HG03175 (cell line): Measurements from ENCODE around the gene GATA2.

ENCODE experiments used
- ATAC-seq: cut with Tn5 transposase; IDR thresholded peaks from one replicate; pipeline ENCODE4 v1.9.1; 2021; ENCODE audit warnings: mild to moderate bottlenecking, moderate library complexity; ENCODE audit not compliant: unreplicated experiment

The GATA2 gene

DNA sequence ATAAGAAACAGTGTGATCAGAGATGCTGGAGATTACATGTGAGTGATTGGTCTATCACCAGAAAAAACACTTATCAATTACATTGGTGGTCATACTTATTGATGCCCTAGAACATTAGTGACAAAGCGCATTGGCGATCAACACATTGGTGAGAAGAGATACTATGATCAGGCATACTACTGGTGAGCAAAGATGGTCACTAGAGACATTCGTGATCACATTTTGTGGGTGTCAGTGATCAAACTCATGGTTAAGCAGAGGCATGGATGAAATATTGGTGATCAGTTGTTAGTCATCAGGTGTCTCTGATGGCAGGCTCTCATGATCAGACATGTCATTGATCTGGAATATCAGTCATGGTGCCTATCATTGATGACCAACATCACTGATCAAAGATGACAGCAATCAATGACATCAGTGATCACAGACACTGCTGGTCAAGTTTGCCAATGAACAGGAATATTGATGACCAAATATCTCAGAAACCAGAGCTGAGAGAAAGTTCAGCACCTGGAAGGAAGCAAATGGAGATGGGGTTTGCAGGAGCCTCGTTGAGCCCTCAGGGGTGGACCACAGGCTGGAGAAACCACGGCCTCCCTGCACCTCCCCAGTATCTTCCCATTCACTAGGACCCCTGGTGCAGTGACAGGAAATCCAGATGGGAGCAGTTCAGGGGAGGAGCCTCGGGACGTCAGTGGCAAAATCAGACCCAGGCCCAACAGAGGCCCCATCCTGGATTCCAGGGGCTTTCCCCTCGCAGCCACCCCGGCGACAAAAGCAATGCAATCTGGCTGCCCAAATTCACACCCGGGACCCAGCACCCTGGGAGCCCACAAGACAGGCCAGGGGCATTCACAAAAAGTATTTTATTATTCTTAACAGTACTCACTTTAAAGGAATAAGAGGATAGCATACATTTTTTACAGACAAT lies 14.2 kb downstream of the GATA2 start:
- ATAC-seq = no peak

GRCh38 chr3:128476659-128477058 lies 16.3 kb downstream of the GATA2 start:
- ATAC-seq = no peak

DNA sequence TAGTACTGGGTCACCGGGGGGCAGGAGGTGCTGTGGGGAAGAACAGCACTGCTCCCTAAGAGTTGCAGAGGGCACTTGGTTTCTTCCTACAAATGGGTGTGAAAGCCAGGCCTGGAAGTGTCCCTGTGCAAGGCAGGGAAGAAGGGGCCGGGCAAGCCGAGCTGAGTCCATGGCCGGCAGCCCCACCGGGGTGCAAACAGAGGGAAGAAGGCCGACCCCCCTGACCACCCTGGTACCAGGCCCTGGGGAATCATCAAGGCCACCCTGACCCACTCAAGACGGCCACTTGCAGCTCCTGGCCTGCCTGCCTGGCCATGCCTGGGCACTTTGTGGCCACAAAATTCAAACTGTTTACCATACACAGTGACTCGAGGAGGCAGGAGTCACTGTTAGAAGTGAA lies 17.6 kb downstream of the GATA2 start:
- ATAC-seq = no peak

DNA sequence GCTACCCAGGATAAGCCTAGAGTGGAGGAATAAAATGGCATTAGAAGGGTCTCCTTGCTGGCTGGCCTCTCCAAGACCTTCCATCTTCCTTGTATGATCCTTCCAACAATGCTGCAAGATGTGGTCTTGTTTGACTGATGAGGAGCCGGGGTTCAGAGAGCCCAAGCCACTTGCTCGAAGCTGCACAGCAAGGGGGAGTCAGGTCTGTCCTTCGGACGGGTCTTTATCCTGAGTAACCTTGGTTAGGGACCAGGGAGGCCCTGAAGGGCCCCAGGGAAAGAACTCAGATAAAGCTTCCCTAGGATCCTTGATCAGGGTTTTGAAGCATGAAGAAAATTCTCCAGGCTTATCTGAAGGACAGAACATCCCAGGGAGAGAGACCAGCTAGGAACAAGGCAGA lies 19.3 kb downstream of the GATA2 start:
- no peak for ATAC-seq

GRCh38 chr3:128473180-128473519 lies 19.9 kb downstream of the GATA2 start:
- no peak for ATAC-seq

GRCh38 chr3:128472449-128473179 lies 20.4 kb downstream of the GATA2 start:
- ATAC-seq = no peak

- ATAC-seq = no peak
Measured at GRCh38 chr3:128471720-128472119, 21.3 kb downstream of the GATA2 start.

DNA sequence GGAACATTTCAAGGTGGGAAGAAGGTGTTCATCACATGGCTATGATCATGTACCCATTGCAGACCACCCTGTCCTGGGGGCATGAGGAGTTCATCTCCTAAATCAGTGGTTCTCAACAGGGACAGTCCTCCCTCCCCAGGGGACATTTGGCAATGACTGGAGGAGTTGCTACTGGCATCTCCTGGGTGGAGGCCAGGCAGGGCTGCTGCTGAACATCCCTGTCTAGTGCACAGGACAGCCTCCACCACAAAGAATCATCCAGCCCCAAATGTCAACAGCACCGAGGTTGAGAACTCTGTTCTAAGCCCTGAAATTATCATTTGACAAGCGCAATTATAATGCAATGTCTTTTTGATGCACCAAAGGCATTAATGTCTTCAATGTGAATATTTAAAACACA lies 21.9 kb downstream of the GATA2 start:
- ATAC-seq = no peak

DNA sequence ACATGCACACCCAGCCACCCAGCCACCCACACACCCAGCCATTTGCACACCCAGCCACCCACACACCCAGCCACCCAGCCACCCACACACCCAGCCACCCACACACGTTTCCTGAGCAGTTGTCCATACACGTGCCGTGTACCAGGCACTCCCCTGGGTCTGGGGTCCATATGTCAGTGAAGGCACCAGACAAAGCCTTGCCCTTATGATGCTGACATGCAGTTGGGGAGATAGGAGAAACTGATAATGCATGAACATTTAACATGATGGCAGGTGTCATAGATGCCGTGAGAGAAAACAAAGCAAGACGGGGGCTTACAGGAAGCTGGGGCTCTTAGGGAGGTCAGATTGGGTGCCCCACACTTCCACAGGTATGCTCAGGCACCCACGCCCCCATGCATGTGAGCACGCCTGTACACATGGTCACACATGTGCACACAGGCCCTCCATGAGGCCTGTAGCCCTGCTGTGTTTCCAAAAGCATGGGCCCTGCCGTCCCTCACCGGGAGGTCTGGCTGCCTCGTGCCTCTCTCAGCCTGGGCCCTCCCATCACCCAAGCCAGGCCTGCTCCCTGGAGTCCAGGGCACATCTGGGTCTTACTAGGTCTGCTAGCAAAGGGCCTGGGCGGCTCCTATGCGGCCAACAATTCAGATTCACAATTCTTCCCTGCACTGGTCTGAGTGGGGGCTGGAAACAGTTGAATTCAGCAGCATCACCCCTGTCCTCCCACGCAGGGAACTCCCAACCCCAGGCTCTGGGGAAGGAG lies 22.7 kb downstream of the GATA2 start:
- no peak for ATAC-seq

DNA sequence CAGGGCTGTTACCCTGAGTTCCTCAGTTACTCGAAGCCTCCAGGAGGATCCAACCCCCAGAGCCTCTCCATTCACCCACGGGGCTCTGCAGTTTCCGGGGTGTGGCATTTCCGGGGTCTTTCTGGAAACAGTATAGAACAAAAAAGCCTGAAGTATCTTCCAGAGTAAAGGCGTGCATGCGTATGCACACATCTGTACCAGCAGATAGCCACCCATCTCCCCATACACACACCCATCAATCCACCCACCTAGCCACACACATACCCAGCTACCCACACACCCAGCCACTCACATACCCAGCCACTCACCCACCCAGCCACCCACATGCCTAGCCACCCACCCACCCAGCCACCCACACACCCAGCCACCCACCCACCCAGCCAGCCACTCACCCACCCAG lies 23.4 kb downstream of the GATA2 start:
- no peak for ATAC-seq

DNA sequence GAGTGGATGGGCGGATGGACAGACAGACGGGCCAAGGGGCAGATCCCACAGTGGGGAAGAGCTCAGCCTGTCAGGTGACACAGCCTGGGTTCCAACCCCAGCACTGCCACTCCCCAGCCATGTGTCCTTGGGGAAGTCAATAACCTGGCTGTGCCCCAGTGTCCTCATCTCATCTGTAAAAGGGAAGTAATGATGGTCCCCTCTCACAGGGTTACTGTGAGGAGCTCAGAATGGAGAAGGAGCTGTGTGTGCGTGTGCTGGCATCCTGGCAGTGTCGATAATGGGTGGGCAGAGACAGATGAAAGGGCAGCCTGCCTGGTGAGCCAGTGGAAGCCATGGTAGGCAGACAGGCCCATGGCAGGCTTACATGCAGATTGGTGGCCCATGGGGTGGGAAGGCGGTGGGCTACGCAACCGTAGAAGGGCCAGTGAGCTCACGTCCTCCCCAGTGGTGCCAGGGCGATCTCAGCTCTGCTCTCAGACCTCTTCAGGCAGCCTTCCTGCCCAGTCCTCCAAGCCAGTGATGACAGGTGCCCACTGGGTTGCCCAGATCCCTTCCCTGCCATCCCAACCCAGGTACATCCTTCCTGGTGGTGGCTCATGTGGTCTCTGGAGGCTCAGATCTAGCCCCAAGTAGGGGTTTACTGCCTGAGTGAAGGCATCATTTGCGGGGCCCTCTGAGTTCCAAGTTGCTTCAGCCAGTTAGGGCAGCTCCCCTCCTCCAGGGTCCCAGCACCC lies 24.0 kb downstream of the GATA2 start:
- ATAC-seq = no peak

DNA sequence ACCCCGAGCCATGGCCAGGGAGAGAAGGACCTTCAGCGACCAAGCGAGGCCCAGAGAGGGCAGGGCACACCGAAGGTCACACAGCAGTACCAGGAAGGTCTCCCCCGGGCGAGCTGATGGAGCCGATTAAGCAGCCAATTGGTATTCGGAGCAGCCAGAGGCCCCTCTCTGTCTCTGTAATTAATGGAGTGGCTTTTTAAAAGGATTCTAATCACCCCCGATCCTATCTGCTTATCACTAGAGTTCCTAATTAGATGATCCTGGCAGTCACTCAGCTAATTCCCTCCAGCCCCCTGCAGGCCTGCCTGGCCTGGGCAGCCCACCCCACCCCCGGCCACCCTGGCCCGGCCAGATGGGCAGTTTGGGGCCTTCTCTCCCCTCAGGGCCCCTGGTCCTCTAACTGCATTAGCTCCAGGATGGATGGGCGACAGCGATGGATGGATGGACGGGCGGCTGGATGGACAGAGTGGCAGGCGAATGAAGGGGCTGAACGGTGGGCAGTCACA lies 24.7 kb downstream of the GATA2 start:
- ATAC-seq = no peak

DNA sequence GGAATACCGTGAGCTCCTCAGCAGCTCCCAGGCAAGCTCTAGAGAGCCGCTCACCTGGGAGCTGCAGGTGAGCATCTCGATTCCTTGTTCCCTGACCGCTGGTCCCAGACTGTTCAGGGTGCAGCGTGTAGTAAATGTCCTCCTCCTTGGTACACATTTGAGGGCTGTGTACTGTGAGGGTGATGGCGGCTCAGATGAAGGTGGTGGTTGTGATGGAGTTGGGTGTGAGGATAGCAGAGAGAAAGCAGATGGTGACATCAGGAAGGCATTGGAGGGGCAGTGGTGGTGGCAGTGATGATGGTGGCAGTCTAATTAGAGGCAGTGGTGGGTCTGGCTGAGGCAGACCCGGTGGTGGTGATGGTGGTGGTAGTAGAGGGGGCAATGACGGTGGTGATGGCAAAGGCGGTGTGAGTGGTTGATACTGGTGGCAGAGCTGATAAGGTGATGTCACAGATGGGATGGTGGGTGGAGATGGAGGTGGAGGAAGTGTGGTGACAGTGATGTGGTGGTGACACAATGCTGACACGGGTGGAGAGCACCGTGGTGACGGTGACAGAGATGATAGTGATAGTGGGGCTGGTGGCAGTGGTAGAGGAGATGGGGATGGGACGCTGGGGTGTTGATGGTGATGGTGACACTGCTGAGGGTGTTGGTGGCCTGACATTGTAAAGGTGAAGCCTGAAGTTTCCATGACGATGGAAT lies 26.0 kb downstream of the GATA2 start, which contains the start of gene DNAJB8:
Gene DNAJB8, minus strand, starts transcription at position 51 of the 702 bp plus-strand sequence. CDS start 3,645 bp downstream, outside the sequence.
- ATAC-seq = no peak

GRCh38 chr3:128464702-128465101 lies 28.3 kb downstream of the GATA2 start:
- ATAC-seq = no peak

DNA sequence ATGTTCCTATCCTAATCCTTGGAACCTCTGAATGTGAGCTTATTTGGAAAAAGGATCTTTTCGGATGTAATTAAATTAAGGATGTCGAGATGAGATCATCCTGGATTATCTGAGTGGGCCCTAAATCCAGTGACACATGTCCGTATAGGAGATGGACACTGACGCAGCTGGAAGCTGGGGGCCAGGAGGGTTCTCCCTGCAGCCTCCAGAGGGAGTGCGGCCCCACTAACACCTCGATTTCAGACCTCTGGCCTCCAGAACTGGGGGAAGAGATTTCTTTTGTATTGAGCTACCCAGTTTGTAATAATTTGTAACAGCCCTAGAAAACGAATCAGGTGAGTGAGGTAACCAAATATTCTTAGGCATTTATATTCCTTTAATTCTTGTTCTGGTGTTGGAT lies 28.8 kb downstream of the GATA2 start:
- no peak for ATAC-seq

- ATAC-seq = no peak
Measured at GRCh38 chr3:128463771-128464170, 29.2 kb downstream of the GATA2 start.

GRCh38 chr3:128463354-128463753 lies 29.6 kb downstream of the GATA2 start:
- no peak for ATAC-seq

- ATAC-seq = no peak
Measured at GRCh38 chr3:128462931-128463330, 30.1 kb downstream of the GATA2 start.

DNA sequence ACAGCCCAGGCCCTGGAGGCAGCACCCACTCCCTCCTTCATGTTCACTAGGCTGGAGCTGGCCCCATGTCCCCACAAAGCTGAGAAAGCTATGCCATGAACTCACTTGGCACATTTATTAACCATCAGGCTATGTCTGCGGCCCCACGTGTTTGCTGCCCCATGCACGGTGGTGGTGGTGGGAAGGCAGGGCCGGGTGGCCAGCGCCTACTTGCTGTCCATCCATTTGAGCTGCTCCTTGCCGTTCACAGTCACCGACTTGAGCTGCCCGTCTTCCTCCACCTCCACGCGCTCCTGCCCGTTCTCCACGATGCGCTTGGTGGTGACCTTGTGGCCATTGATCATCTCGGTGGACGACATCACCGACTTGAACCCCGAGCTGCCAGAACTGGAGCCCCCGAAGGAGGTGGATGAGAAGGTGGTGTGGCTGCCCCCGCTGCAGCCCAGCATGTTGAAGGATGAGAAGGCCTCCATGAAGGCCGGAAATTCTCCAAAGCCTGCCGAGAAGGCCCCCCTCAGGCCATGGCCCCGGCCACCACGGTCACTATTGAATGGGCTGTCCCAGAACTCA lies 30.6 kb downstream of the GATA2 start:
- no peak for ATAC-seq

GRCh38 chr3:128461731-128462130 lies 31.3 kb downstream of the GATA2 start:
- no peak for ATAC-seq
